ENCODE results near the gene ASPRV1. TPM values are rescaled to one million over a fixed set of nuclear protein-coding genes. Genes with fewer than 3 reads are reported as not detected.
A peak's percentile ranks its signal among the peaks of the same experiment; 100 is the strongest.

The ASPRV1 gene
- polyA plus RNA-seq, 1 donor (not counting 4 experiments of a cell fraction or from before 2014, with no cell fraction given): 1.5 TPM

DNA sequence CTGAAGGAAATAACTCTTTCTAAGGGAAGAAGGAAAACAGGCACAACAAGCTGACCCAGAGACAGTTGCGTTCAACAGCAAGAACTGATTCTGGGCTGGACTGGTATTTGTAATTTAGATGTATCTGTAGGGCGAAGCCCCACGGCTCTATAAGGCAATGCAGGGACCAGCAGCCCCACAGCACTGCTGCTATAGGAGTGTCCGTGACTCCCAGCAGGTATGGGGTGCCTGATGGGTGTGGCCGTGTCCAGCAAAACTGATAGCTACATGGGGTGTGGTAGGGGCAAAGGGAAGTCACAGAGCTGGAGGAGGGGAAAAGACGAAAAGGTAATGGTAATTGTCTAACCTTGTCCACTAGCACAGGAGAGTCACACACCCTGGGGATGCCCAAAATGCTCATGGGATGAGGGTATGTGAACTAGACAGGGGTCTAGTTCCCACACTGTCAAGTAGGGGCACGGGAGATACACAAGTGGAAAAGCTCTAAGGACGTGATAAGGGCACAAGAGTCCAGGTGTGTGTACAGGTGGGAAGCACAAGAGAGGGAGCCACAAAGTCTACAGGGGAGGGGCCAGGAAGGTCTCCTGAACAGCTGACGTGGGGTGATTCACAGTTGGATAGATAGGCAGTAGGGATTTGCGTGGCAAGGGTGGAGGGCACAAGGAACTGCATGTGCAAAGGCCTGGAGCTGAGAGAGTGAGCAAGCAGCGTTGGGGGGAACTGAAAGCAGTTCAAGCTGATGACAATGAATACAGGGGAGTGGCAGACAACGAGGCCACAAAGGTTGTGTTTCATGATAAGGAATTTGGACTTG is 48.5 kb upstream of the ASPRV1 start:
- Histone ChIP-seq H3K36me3 (ENCODE audit: control insufficient read depth in 2 of 2, extremely low read depth in 1 of 2, insufficient read depth in 2 of 2, low read length in 2 of 2) (no peaks in the 10 kb centered on the region), H3K4me3 (ENCODE audit: control insufficient read depth in 2 of 3, extremely low read depth in 1 of 3, insufficient read depth in 2 of 3, low read depth in 1 of 3, low read length in 3 of 3) (no peak overlapping the region), H3K9me1 (ENCODE audit: control insufficient read depth, extremely low read depth, insufficient read depth, low read length) (no peaks in the 10 kb centered on the region), H4K20me1 (ENCODE audit: control insufficient read depth, extremely low read depth, insufficient read depth, low read length) (no peaks in the 10 kb centered on the region), H3K4me1 (ENCODE audit: control insufficient read depth, extremely low read depth, insufficient read depth, low read length) (peaks cover 21% of the 10 kb centered on the region), H3K27me3 (ENCODE audit: control insufficient read depth, extremely low read depth, insufficient read depth, low read length) (no peaks in the 10 kb centered on the region), H3K4me2 (ENCODE audit: control insufficient read depth, extremely low read depth, insufficient read depth, low read depth, low read length) (peak overlapping the region; percentile 27), H3K9ac (ENCODE audit: control insufficient read depth, extremely low read depth, insufficient read depth, low read length) (no peak overlapping the region), H3K27ac (ENCODE audit: control insufficient read depth, insufficient read depth, low read length) (peak overlapping the region; percentile 64), H3K79me2 (ENCODE audit: control insufficient read depth, insufficient read depth, low read length) (no peaks in the 10 kb centered on the region), H3K9me3 (ENCODE audit: control insufficient read depth, low read depth, low read length) (no peaks in the 10 kb centered on the region), H2AFZ (ENCODE audit: control insufficient read depth, low read length) (peak overlapping the region; percentile 32)
- DNase-seq (ENCODE audit: low read depth, low spot score) (peak; percentile 59), FAIRE-seq (peak; percentile 5)
- dilution Hi-C loops (cut with MboI; ENCODE audit: extremely low pct_ligation_motif_present, low sequenced_read_pairs): no loop called here
- TF ChIP-seq EZH2 (IDR thresholded peaks at IDR 0.05; ENCODE audit: low read length): no peak
- TF ChIP-seq, protein P1, sequence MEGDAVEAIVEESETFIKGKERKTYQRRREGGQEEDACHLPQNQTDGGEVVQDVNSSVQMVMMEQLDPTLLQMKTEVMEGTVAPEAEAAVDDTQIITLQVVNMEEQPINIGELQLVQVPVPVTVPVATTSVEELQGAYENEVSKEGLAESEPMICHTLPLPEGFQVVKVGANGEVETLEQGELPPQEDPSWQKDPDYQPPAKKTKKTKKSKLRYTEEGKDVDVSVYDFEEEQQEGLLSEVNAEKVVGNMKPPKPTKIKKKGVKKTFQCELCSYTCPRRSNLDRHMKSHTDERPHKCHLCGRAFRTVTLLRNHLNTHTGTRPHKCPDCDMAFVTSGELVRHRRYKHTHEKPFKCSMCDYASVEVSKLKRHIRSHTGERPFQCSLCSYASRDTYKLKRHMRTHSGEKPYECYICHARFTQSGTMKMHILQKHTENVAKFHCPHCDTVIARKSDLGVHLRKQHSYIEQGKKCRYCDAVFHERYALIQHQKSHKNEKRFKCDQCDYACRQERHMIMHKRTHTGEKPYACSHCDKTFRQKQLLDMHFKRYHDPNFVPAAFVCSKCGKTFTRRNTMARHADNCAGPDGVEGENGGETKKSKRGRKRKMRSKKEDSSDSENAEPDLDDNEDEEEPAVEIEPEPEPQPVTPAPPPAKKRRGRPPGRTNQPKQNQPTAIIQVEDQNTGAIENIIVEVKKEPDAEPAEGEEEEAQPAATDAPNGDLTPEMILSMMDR (optimal IDR thresholded peaks at IDR 0.05 in 1 of 3, IDR thresholded peaks at IDR 0.05 in 1 of 3, conservative IDR thresholded peaks at IDR 0.05 in 1 of 3; ENCODE audit: extremely low read depth in 1 of 3, insufficient read depth in 2 of 3, low read length in 3 of 3): no peak

DNA sequence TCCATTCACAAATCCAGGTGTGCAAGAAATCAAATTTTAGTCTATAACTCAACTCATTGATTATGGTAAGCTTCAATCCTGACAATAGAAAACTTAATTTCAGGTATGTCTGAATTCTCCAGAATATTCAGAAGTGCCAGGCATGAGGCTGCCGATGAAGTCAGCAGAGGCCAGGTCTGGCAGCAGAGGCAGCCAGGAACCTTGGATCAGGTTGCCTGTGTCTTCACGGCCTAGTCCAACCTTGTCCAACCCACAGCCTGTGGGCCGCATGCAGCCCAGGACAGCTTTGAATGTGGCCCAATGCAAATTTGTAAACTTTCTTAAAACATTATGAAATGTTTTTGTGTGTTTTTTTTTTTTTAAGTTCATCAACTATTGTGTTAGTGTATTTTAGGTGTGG is 46.9 kb upstream of the ASPRV1 start:
- no peaks in the 10 kb centered on the region for H3K27me3 ChIP-seq (ENCODE audit: control insufficient read depth, extremely low read depth, insufficient read depth, low read length)
- H3K79me2 ChIP-seq (ENCODE audit: control insufficient read depth, insufficient read depth, low read length): no peaks in the 10 kb centered on the region
- FAIRE-seq (no peak), DNase-seq (ENCODE audit: low read depth, low spot score) (no peak)
- no peak overlapping the region for H3K27ac ChIP-seq (ENCODE audit: control insufficient read depth, insufficient read depth, low read length)
- no peak overlapping the region for H2AFZ ChIP-seq (ENCODE audit: control insufficient read depth, low read length)
- dilution Hi-C loops (cut with MboI; ENCODE audit: extremely low pct_ligation_motif_present, low sequenced_read_pairs): no loop called here
- no peak overlapping the region for H3K9ac ChIP-seq (ENCODE audit: control insufficient read depth, extremely low read depth, insufficient read depth, low read length)
- peaks cover 21% of the 10 kb centered on the region for H3K4me1 ChIP-seq (ENCODE audit: control insufficient read depth, extremely low read depth, insufficient read depth, low read length)
- H3K36me3 ChIP-seq (ENCODE audit: control insufficient read depth in 2 of 2, extremely low read depth in 1 of 2, insufficient read depth in 2 of 2, low read length in 2 of 2): no peaks in the 10 kb centered on the region
- H3K4me3 ChIP-seq (ENCODE audit: control insufficient read depth in 2 of 3, extremely low read depth in 1 of 3, insufficient read depth in 2 of 3, low read depth in 1 of 3, low read length in 3 of 3): no peak overlapping the region
- no peaks in the 10 kb centered on the region for H3K9me3 ChIP-seq (ENCODE audit: control insufficient read depth, low read depth, low read length)
- H3K4me2 ChIP-seq (ENCODE audit: control insufficient read depth, extremely low read depth, insufficient read depth, low read depth, low read length): no peak overlapping the region
- no peaks in the 10 kb centered on the region for H4K20me1 ChIP-seq (ENCODE audit: control insufficient read depth, extremely low read depth, insufficient read depth, low read length)
- TF ChIP-seq, protein P1 (optimal IDR thresholded peaks at IDR 0.05 in 1 of 3, IDR thresholded peaks at IDR 0.05 in 1 of 3, conservative IDR thresholded peaks at IDR 0.05 in 1 of 3; ENCODE audit: extremely low read depth in 1 of 3, insufficient read depth in 2 of 3, low read length in 3 of 3): no peak
- TF ChIP-seq EZH2 (IDR thresholded peaks at IDR 0.05; ENCODE audit: low read length): no peak
- H3K9me1 ChIP-seq (ENCODE audit: control insufficient read depth, extremely low read depth, insufficient read depth, low read length): no peaks in the 10 kb centered on the region
